Ishikawa (cell line): Measurements from ENCODE around the gene SGMS1.

ENCODE experiments used
- CEBPB ChIP-seq: IDR thresholded peaks from 2 replicates; pipeline ENCODE4 v1.6.1; 2012
- CREB1 ChIP-seq: IDR thresholded peaks from 2 replicates; pipeline ENCODE4 v1.6.1; 2012; ENCODE audit warnings: low read depth
- EGR1 ChIP-seq: IDR thresholded peaks from 2 replicates; pipeline ENCODE4 v1.6.1; 2012
- EP300 ChIP-seq: IDR thresholded peaks from 2 replicates; pipeline ENCODE4 v1.6.1; 2012; ENCODE audit warnings: borderline replicate concordance
- NFIC ChIP-seq: IDR thresholded peaks from 2 replicates; pipeline ENCODE4 v1.6.1; 2012
- TAF1 ChIP-seq: IDR thresholded peaks from 2 replicates; pipeline ENCODE4 v1.6.1; 2012; ENCODE audit warnings: low read depth, mild to moderate bottlenecking
- YY1 ChIP-seq: IDR thresholded peaks from 2 replicates; pipeline ENCODE4 v1.6.1; 2012; ENCODE audit warnings: low read depth
- ZBTB7A ChIP-seq: IDR thresholded peaks from 2 replicates; pipeline ENCODE4 v1.6.1; 2012; ENCODE audit warnings: low read depth
- TF ChIP-seq, protein P1 (sequence below): IDR thresholded peaks from 2 replicates; pipeline ENCODE4 v1.6.1; 2012
- TF ChIP-seq, protein P2 (sequence below): IDR thresholded peaks from 2 replicates; pipeline ENCODE4 v1.6.1; 2012; ENCODE audit warnings: low read depth, mild to moderate bottlenecking
- TF ChIP-seq, protein P3 (sequence below): IDR thresholded peaks from 2 replicates; pipeline ENCODE4 v1.6.1; 2012

DNA sequence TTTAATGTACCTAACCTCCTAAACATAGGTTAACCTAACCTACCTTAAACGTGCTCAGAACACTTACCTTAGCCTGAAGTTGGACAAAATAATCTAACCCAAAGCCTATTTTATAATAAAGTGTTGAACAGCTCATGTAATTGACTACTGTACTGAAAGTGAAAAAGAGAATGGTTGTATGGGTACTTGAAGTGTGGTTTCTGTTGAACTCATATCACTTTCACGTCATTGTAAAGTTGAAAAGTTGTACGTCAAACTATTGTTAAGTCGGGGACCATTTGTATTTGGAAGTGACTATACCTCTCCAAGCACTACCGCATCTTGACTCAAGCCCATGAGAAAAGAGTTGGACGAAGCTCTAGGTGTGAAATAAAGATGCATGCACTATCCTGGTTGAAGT, 334.6 kb downstream of the SGMS1 start:
- no peak for TF ChIP-seq CREB1
- TF ChIP-seq NFIC: no peak
- TF ChIP-seq, protein P1, sequence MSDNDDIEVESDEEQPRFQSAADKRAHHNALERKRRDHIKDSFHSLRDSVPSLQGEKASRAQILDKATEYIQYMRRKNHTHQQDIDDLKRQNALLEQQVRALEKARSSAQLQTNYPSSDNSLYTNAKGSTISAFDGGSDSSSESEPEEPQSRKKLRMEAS: no peak
- TF ChIP-seq, protein P2, sequence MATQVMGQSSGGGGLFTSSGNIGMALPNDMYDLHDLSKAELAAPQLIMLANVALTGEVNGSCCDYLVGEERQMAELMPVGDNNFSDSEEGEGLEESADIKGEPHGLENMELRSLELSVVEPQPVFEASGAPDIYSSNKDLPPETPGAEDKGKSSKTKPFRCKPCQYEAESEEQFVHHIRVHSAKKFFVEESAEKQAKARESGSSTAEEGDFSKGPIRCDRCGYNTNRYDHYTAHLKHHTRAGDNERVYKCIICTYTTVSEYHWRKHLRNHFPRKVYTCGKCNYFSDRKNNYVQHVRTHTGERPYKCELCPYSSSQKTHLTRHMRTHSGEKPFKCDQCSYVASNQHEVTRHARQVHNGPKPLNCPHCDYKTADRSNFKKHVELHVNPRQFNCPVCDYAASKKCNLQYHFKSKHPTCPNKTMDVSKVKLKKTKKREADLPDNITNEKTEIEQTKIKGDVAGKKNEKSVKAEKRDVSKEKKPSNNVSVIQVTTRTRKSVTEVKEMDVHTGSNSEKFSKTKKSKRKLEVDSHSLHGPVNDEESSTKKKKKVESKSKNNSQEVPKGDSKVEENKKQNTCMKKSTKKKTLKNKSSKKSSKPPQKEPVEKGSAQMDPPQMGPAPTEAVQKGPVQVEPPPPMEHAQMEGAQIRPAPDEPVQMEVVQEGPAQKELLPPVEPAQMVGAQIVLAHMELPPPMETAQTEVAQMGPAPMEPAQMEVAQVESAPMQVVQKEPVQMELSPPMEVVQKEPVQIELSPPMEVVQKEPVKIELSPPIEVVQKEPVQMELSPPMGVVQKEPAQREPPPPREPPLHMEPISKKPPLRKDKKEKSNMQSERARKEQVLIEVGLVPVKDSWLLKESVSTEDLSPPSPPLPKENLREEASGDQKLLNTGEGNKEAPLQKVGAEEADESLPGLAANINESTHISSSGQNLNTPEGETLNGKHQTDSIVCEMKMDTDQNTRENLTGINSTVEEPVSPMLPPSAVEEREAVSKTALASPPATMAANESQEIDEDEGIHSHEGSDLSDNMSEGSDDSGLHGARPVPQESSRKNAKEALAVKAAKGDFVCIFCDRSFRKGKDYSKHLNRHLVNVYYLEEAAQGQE: no peak
- no peak for TF ChIP-seq TAF1
- no peak for TF ChIP-seq ZBTB7A
- no peak for TF ChIP-seq EP300
- TF ChIP-seq, protein P3, sequence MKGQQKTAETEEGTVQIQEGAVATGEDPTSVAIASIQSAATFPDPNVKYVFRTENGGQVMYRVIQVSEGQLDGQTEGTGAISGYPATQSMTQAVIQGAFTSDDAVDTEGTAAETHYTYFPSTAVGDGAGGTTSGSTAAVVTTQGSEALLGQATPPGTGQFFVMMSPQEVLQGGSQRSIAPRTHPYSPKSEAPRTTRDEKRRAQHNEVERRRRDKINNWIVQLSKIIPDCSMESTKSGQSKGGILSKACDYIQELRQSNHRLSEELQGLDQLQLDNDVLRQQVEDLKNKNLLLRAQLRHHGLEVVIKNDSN: no peak
- no peak for TF ChIP-seq YY1
- no peak for TF ChIP-seq EGR1
- TF ChIP-seq CEBPB: no peak
